HG02885 (cell line): ENCODE measurements around the gene CLEC1A.
A peak's percentile ranks its signal among the peaks of the same experiment; 100 is the strongest.

ENCODE experiments used
- ATAC-seq: cut with Tn5 transposase; IDR thresholded peaks from one replicate; pipeline ENCODE4 v1.9.1; 2021; ENCODE audit warnings: mild to moderate bottlenecking; ENCODE audit not compliant: unreplicated experiment, poor library complexity

CLEC1A gene

DNA sequence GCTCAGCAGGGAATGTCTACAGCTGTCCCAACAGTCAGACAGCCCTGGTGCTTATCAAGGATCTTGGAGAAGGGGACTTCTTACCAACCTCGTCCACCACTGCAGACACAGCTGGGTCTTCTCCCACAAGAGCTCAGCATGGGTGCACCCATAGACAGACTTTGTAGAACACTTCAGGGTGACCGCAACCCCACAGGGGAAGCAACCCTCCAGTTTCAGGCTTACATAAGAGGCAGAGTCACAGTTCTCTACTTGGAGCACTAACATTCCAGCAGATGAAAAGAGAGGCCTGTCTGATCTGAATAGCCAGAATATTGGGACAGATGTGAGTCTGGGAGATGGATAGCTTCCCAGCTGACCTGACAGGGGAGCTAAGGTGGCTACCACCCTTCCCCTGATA is 3.5 kb upstream of the CLEC1A start:
- ATAC-seq, result peak; percentile 62

DNA sequence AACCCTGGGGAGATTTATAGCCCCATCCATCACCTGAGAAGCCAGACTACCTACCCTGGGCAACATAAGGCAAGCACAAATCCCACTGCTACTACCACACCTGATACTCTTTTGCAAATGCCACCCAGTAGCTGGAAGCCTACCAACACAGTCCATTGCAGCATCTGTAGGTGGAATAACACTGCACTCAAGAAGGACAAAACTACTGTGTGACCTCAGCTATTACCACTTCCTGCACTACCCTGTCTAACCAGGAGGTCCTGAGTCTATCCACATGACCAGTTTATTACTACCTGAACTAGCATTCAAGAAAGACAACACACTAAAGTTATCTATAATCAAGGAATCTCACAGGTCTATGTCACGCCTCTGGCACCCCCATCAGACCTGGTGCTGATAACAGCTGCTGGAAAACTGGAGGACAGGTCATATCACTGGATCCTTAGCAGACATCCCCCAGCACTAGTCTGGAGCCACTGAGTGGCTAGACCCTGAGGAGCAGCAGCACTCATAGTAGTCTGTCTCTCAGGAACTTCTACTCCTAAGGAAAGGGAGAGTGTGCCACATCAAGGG is 2.9 kb upstream of the CLEC1A start:
- no peak for ATAC-seq

DNA sequence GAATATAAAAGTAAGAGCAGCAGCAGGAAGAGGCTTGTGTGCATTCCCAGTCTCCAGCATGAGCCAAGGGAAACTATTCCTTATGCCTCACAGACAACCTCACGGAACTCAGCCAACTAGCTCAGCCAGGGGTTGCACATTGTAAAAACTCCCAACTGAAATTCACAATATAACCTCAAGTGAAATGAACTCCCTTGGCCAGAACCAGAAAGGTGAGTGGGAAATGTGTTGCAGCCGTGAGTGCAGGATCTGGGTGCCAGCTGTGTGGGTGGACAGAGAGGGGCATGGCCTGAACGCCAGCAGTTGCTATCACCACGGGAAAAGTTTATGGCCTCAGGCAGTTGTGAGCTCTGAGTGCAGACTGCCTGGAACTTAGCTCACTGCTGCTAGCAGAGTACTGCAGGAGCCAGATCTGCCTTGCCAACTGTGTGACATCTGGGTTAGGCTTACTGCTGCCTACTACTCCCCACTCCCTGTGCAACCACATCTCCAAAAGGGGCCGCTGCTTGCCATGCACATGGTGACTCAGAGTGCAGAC is 2.3 kb upstream of the CLEC1A start:
- ATAC-seq, result no peak

GRCh38 chr12:10097521-10097920 is 1.3 kb downstream of the CLEC1A start:
- ATAC-seq, result no peak

DNA sequence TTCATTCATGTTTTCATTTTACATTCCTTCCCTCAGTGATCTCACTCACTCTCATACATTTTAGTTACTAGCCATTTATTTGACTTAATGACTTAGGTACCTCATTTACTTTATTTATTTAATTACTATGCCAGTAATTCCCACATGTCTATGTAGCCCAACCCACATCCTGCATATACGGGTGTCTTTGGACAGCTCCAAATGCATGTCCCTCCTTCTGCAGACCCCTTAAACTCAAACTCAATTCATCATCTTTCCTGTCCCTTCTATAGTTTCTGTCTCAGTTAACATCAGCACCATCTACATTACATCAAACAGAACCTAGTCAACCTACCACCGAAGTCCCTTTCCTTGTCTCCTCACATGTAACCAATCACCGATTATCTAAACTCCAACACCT is 2.8 kb downstream of the CLEC1A start:
- no peak for ATAC-seq

DNA sequence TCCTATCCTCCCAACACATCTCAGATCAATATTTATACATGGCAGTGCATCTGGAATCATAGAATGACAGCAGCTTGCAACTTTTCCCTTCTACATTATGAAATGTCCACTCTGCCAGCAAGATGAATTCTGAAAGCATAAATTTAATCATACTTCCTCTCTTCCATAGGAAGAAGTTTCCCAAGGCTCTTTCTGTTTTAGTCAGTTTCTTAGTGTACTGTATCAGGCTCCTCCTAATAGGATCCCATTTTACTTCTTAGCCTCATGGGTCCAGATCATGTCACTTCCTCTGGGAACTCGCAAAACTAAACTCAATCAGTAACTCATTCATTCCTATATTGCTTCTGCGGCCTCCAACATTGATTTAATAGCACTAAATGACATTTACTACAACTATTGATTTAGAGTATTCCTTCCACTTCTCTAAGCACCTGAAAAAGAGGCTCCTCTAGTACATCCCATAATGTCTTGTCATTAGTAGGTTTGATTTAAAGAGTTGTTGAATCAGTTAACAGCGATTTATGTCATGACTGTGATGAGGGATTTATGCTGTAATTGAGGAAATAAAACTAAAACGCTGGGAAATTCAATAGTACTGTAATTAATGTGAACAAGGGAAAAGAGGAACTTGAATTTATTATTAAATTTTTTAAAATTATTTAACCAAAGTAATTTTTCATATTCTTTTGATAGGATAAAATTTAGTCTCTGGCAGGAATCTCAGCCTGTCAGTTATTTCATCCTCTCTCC is 4.0 kb downstream of the CLEC1A start:
- no peak for ATAC-seq

- ATAC-seq, result no peak
These were observed 9.6 kb downstream of the CLEC1A start for GRCh38 chr12:10088955-10089900.

GRCh38 chr12:10088031-10088430 is 10.8 kb downstream of the CLEC1A start:
- ATAC-seq, result no peak

DNA sequence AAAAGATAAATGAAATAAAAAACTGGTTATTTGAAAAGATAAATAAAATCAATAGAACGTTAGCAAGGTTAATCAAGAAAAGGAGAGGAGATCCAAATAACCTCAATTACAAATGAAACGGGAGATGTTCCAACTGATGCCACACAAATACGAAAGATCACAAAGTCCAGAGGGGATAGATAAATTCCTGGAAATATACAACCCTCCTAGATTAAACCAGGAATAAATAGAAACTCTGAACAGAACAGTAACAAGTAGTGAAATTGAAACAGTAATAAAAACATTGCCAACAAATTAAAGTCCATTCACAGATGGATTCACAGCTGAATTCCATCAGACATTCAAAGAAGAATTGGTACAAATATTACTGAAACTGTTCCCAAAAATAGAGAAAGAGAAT is 12.4 kb downstream of the CLEC1A start:
- ATAC-seq, result no peak

DNA sequence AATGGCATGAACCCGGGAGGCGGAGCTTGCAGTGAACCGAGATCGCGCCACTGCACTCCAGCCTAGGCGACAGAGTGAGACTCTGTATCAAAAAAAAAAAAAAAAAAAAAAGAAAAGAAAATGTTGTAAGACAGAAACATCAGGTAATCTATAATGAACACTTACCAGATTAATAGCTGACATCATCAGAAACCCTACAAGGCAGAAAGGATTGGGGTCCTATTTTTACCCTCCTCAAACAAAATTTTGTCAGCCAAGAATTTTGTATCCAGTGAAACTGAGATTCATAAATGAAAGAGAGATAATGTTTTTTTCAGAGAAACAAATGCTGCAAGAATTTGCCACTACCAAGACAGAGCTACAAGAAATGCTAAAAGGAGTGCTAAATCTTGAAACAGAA is 14.1 kb downstream of the CLEC1A start:
- no peak for ATAC-seq

DNA sequence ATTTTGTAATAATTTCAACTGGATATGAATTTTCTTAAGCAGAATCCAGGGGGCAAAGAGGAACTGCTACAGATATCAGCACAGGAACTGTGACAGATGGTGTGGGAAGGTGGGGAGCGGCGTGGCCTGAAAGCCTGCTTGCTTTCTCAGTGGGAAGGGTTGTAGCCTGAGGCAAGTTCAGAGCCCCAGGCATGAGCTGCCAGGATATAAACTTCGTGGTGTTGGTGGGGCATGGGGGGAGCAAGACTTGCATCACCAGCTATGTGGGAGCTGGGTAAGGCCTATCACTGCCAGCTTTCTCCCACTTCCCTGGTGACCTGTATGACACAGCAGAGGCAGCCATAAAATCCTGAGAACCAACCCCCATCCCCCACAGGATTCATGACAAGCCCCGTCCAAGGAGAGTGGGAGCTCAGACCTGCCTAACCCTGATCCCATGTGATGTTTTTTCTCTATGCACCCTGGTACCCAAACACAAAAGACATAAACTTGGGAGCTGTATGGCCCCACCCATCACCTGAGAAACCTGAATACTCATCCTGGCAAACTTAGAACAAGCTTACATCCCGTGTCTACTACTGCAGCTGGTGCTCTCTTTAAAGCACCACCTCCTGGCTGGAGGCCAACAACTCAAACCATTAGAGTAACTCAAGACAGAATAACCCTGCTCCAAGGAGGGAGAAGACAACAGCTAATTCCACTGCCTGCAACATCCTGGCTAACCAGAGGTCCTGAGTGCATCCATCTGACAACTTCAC is 16.5 kb downstream of the CLEC1A start:
- ATAC-seq, result no peak

GRCh38 chr12:10075451-10075850 is 23.3 kb downstream of the CLEC1A start:
- ATAC-seq, result no peak

GRCh38 chr12:10073261-10073660 is 25.5 kb downstream of the CLEC1A start:
- no peak for ATAC-seq

- ATAC-seq, result no peak
These were observed 26.7 kb downstream of the CLEC1A start for GRCh38 chr12:10072131-10072530.

GRCh38 chr12:10070380-10070779 is 28.4 kb downstream of the CLEC1A start:
- no peak for ATAC-seq

DNA sequence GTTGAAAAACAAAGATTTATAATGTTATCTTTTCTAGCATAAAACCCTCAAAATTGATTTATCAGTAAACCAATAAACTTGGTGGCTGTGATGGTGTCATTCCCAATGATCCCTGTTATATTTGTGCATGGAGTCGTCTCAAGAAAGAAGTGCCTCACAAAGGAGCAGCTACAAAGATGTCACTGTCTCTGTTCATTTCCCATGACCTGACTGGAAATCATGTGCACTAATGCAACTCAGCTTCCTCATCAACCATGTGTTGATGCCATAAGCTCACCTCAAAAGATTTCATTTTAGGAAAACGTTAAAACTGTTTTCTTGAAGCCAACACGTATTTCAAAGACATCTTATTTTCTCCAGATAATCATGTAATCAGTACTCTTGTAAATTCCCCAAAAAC is 28.8 kb downstream of the CLEC1A start:
- no peak for ATAC-seq

DNA sequence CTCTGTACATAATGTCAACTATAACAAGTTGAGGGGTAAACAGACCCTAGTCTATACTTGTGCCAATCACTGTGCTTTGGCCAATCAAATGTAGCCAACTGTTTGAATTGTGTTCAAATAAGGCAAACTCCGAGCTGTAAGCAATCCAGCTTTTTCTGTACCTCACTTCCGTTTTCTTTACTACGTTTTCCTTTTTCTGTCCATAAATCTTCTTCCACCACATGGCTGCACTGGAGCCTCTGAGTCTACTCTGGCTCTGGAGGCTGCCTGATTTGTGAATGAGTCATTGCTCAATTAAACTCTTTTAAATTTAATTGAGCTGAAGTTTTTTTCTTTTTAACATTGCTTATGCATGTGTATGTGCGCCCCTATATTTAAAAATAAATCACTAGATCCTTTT is 29.7 kb downstream of the CLEC1A start:
- no peak for ATAC-seq

GRCh38 chr12:10068644-10069043 is 30.1 kb downstream of the CLEC1A start:
- ATAC-seq, result no peak

GRCh38 chr12:10067942-10068341 is 30.8 kb downstream of the CLEC1A start:
- no peak for ATAC-seq

DNA sequence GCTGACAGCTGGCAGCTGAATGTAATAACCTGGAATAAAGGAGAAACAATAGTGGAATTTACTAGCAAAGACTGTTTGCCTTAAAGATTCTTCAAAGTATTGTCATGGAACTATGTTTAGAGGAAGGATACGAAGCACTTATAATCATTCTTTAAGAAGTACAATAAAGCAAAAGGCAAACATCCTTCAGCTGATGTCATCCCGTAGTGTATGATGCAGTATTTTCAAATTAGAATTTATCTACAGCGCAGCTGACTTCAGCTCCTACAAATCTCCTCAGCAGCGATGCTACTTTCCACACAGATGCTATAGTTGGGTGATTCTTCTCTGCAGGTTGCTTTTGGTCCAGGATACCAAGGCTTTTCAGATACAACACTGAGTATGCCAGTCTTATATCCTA is 31.5 kb downstream of the CLEC1A start:
- ATAC-seq, result no peak
